ENCODE data around the gene DAZAP1. TPM values are rescaled to one million over a fixed set of nuclear protein-coding genes. Genes with fewer than 3 reads are reported as not detected.

Gene DAZAP1
- total and polyA plus RNA-seq, 2 of the 4 experiments (the other 2 are of a cell fraction): 22.0 to 62.8 TPM

- H3K18ac ChIP-seq (ENCODE audit: low read depth, low read length): no peak overlapping the region
- no TSS peak for BruUV-seq (replicated peaks)
These were observed 20.3 kb upstream of the DAZAP1 start for GRCh38 chr19:1386945-1387683.

More at GRCh38 chr19:1386945-1387683, 20.3 kb upstream of the DAZAP1 start:
- WGBS, 2 experiments (ENCODE audit: extremely low coverage in 2 of 2, insufficient read length in 1 of 2): 94% methylated on average over 35 of the region's 39 CpGs; no CpG with 5 or more reads in 1 of the 2 experiments
- Histone ChIP-seq H2AK5ac (ENCODE audit: low read depth, low read length) (no peak overlapping the region), H3K4me1 (ENCODE audit: control insufficient read depth, insufficient read depth, low read length) (no peaks in the 10 kb centered on the region), H3K4me3 (ENCODE audit: insufficient read depth, low read depth, low read length) (no peak overlapping the region), H4K20me1 (ENCODE audit: insufficient read depth, low read length) (peaks cover 9% of the 10 kb centered on the region), H3K27me3 (ENCODE audit: control insufficient read depth, insufficient read depth, low read length) (no peaks in the 10 kb centered on the region), H3K4ac (ENCODE audit: low read depth, low read length) (no peak overlapping the region), H2BK15ac (ENCODE audit: low read depth, low read length) (no peak overlapping the region), H3K27ac (ENCODE audit: insufficient read depth, low read length) (no peak overlapping the region), H2BK5ac (ENCODE audit: low read depth, low read length, poor library complexity, severe bottlenecking) (no peak overlapping the region), H2AFZ (replicated peaks; ENCODE audit: low read length, poor library complexity) (no peak overlapping the region), H3K4me2 (ENCODE audit: low read depth, low read length) (no peak overlapping the region), H4K91ac (ENCODE audit: insufficient read depth, low read depth, low read length) (no peak overlapping the region), H4K8ac (ENCODE audit: low read depth in 2 of 2, low read length in 2 of 2) (no peak overlapping the region), H3K9me3 (ENCODE audit: control insufficient read depth, insufficient read depth, low read length) (no peaks in the 10 kb centered on the region), H2BK120ac (ENCODE audit: low read depth, low read length) (no peak overlapping the region), H4K5ac (ENCODE audit: low read depth, low read length) (no peak overlapping the region), H3K23ac (ENCODE audit: low read depth, low read length) (no peak overlapping the region), H3K9me1 (ENCODE audit: insufficient read depth, low read length) (peaks cover 4% of the 10 kb centered on the region; the same call in 1 of the 2 replicates), H2AK9ac (replicated peaks; ENCODE audit: low read depth, low read length, poor library complexity) (no peak overlapping the region), H3K36me3 (ENCODE audit: control insufficient read depth, insufficient read depth, low read length) (peaks cover 18% of the 10 kb centered on the region), H2BK20ac (ENCODE audit: low read depth, low read length) (no peak overlapping the region), H3K9ac (ENCODE audit: low read depth, low read length) (no peak overlapping the region), H3K14ac (replicated peaks; ENCODE audit: low read depth, low read length) (no peak overlapping the region), H3K79me1 (ENCODE audit: low read depth in 1 of 2, low read length in 2 of 2) (peaks cover 9 to 44% of the 10 kb centered on the region in 2 experiments; a peak in 3 of 4 replicates), H3K56ac (ENCODE audit: extremely low read depth, insufficient read depth, low read length) (no peak overlapping the region)
- intact Hi-C loops (cut with micrococcal nuclease): no loop called here
- DNase-seq (no peak), ATAC-seq (ENCODE audit: low read depth) (no peak)
- TF ChIP-seq MAZ (IDR thresholded peaks at IDR 0.05; ENCODE audit: borderline replicate concordance, low read depth, low read length): no peak
- TF ChIP-seq CEBPB (IDR thresholded peaks at IDR 0.05; ENCODE audit: low read depth, low read length): no peak
- TF ChIP-seq ELK1 (IDR thresholded peaks at IDR 0.05; ENCODE audit: borderline replicate concordance, low read depth, low read length): no peak
- no peak for TF ChIP-seq SMC3 (IDR thresholded peaks at IDR 0.05; ENCODE audit: low read depth, low read length)
- no peak for TF ChIP-seq FOS (IDR thresholded peaks at IDR 0.05; ENCODE audit: low read depth, low read length)
- TF ChIP-seq CTCF (conservative IDR thresholded peaks at IDR 0.05; ENCODE audit: low read depth, low read length): no peak
- no peak for TF ChIP-seq RFX5 (IDR thresholded peaks at IDR 0.05; ENCODE audit: low read depth, low read length)
- TF ChIP-seq BHLHE40 (IDR thresholded peaks at IDR 0.05; ENCODE audit: low read depth, low read length): no peak
- TF ChIP-seq POLR2A (IDR thresholded peaks at IDR 0.05; ENCODE audit: low read depth, low read length): no peak
- no peak for TF ChIP-seq NFE2L2 (IDR thresholded peaks at IDR 0.05; ENCODE audit: low read depth, low read length)
- no peak for TF ChIP-seq MXI1 (IDR thresholded peaks at IDR 0.05; ENCODE audit: borderline replicate concordance, low read depth, low read length)
- TF ChIP-seq RAD21 (IDR thresholded peaks at IDR 0.05; ENCODE audit: low read length): no peak
- TF ChIP-seq USF2 (IDR thresholded peaks at IDR 0.05; ENCODE audit: low read depth, low read length): no peak
- TF ChIP-seq MAFK (IDR thresholded peaks at IDR 0.05; ENCODE audit: low read depth, low read length): no peak
- POLR2A ChIA-PET (ENCODE audit: unreplicated experiment): no interaction called here
- dilution Hi-C loops (cut with HindIII; ENCODE audit: low sequenced_read_pairs, unreplicated experiment): no loop called here
- in situ Hi-C loops (cut with MboI; ENCODE audit: low sequenced_read_pairs): no loop called here
- CTCF ChIA-PET: no interaction called here
